BLaER1 (cell line): Measurements from ENCODE around the gene SIK3.
"Not testable (repeated sequence)": the region's sequence is repeated elsewhere in the genome, so short reads cannot be mapped to it uniquely, and the experiment has no call there.

Source experiments
- H3K27ac ChIP-seq: shearing (Covaris generic); formaldehyde crosslinking; 2 replicates; pipeline ENCODE4 v1.8.1; 2022
- H3K27me3 ChIP-seq: shearing (Covaris generic); formaldehyde crosslinking; 2 replicates; pipeline ENCODE4 v1.8.1; 2022
- H3K36me3 ChIP-seq: shearing (Covaris generic); formaldehyde crosslinking; 2 replicates; pipeline ENCODE4 v1.8.1; 2022
- H3K4me1 ChIP-seq: shearing (Covaris generic); formaldehyde crosslinking; 2 replicates; pipeline ENCODE4 v1.8.1; 2022
- H3K4me2 ChIP-seq: shearing (Covaris generic); formaldehyde crosslinking; 2 replicates; pipeline ENCODE4 v1.8.1; 2022
- H3K4me3 ChIP-seq: shearing (Covaris generic); formaldehyde crosslinking; 2 replicates; pipeline ENCODE4 v1.8.1; 2022
- H3K9ac ChIP-seq: shearing (Covaris generic); formaldehyde crosslinking; 2 replicates; pipeline ENCODE4 v1.8.1; 2022
- H3K9me3 ChIP-seq: shearing (Covaris generic); formaldehyde crosslinking; 2 replicates; pipeline ENCODE4 v1.8.1; 2022
- H4K20me1 ChIP-seq: shearing (Covaris generic); formaldehyde crosslinking; 2 replicates; pipeline ENCODE4 v1.8.1; 2022
- Cebpa-rat ChIP-seq: shearing (Covaris generic); IDR thresholded peaks from 2 replicates; pipeline ENCODE4 v1.8.1; 2022

Gene SIK3

GRCh38 chr11:117045956-117046355 is 52.3 kb downstream of the SIK3 start:
- H3K27me3 ChIP-seq, result no peaks in the 10 kb centered on the region
- no peak overlapping the region for H3K4me3 ChIP-seq
- peaks cover 14% of the 10 kb centered on the region for H3K4me1 ChIP-seq
- no peak overlapping the region for H3K4me2 ChIP-seq
- no peak overlapping the region for H3K9ac ChIP-seq
- H3K27ac ChIP-seq, result no peak overlapping the region
- H4K20me1 ChIP-seq, result peaks cover 52% of the 10 kb centered on the region
- no peaks in the 10 kb centered on the region for H3K36me3 ChIP-seq
- no peak for TF ChIP-seq Cebpa-rat
- no peaks in the 10 kb centered on the region for H3K9me3 ChIP-seq

DNA sequence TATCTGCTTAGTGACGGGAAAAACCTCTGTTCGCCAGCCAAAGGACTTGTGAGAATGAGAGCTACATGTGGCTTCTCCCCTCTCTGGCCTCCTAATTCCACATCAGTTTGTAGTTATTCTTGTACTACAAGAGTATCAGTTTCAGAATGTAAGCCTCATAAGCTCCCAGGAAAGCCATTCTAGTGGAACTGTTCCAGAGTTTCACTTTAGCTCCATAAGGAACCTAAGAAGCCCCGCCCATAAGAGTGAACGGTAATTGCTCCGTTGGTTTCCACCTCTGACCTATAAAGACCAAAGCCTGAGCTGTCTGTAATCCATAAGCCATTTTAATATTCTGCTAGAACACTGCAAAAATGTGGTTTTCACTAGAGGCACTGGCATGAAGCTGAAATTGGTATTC is 53.0 kb downstream of the SIK3 start:
- H3K27ac ChIP-seq, result no peak overlapping the region

GRCh38 chr11:117044287-117045035 is 53.8 kb downstream of the SIK3 start:
- H3K9me3 ChIP-seq, result no peaks in the 10 kb centered on the region
- H3K4me2 ChIP-seq, result peak overlapping the region; percentile 59
- H3K4me3 ChIP-seq, result no peak overlapping the region
- no peak overlapping the region for H3K9ac ChIP-seq
- H3K27me3 ChIP-seq, result no peaks in the 10 kb centered on the region
- no peaks in the 10 kb centered on the region for H3K36me3 ChIP-seq
- peaks cover 14% of the 10 kb centered on the region for H3K4me1 ChIP-seq
- no peak overlapping the region for H3K27ac ChIP-seq
- H4K20me1 ChIP-seq, result peaks cover 63% of the 10 kb centered on the region
- no peak for TF ChIP-seq Cebpa-rat

More for the DNA sequence above, 53.0 kb downstream of the SIK3 start:
- no peak for TF ChIP-seq Cebpa-rat
- no peaks in the 10 kb centered on the region for H3K9me3 ChIP-seq
- H3K36me3 ChIP-seq, result no peaks in the 10 kb centered on the region
- H3K4me2 ChIP-seq, result 0 out of 2 replicates have a peak overlapping the region, but pooled peaks have one; percentile 59
- H3K4me1 ChIP-seq, result peaks cover 14% of the 10 kb centered on the region
- peaks cover 57% of the 10 kb centered on the region for H4K20me1 ChIP-seq
- H3K27me3 ChIP-seq, result no peaks in the 10 kb centered on the region
- H3K4me3 ChIP-seq, result no peak overlapping the region
- H3K9ac ChIP-seq, result no peak overlapping the region

DNA sequence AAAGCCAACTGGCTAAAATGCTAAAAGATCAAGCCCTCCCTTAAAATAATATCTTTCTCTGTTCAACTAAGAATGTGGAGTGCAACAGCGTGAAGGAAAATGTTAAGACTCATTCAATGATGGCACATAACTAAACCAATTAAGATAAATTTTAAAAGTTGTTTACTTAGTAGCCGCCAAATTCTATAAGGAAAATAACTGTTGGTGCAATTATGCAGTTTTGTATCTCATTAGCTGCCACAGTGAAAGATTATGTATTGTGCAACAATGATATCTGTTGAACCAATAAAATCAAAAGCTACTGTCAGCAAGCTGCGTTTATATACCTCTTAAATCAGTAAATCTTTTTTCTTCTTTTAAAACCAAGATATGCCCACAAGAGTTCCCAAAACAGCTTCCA is 55.5 kb downstream of the SIK3 start:
- H3K9ac ChIP-seq, result no peak overlapping the region
- H3K27ac ChIP-seq, result no peak overlapping the region
- no peaks in the 10 kb centered on the region for H3K36me3 ChIP-seq
- H4K20me1 ChIP-seq, result peaks cover 69% of the 10 kb centered on the region
- no peak for TF ChIP-seq Cebpa-rat
- H3K9me3 ChIP-seq, result no peaks in the 10 kb centered on the region
- H3K4me3 ChIP-seq, result no peak overlapping the region
- H3K4me2 ChIP-seq, result no peak overlapping the region
- H3K27me3 ChIP-seq, result no peaks in the 10 kb centered on the region
- H3K4me1 ChIP-seq, result peaks cover 24% of the 10 kb centered on the region

DNA sequence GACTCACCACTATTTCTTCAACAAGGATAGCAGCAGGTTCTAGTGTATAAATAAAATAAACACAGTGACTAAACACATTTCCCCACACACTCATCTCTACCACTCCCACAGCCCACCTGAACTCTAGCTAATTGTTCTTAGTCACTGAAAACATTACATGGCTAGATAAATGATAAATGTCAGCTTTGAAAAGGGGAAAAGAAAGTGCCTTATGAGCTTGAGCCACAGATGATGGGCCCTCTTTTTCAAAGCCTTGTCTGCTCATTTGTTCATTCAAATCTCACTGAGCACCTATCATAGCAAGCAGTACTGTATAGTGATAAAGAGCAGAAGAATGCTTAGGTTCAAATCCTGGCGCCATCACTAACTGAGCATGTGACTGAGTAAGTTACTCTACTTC is 58.3 kb downstream of the SIK3 start:
- peaks cover 21% of the 10 kb centered on the region for H3K4me1 ChIP-seq
- peaks cover 72% of the 10 kb centered on the region for H4K20me1 ChIP-seq
- no peak overlapping the region for H3K4me3 ChIP-seq
- TF ChIP-seq Cebpa-rat, result no peak
- no peak overlapping the region for H3K4me2 ChIP-seq
- H3K9ac ChIP-seq, result no peak overlapping the region
- no peaks in the 10 kb centered on the region for H3K27me3 ChIP-seq
- no peaks in the 10 kb centered on the region for H3K36me3 ChIP-seq
- no peak overlapping the region for H3K27ac ChIP-seq
- no peaks in the 10 kb centered on the region for H3K9me3 ChIP-seq

GRCh38 chr11:117039270-117039669 is 59.0 kb downstream of the SIK3 start:
- no peaks in the 10 kb centered on the region for H3K9me3 ChIP-seq
- no peak overlapping the region for H3K9ac ChIP-seq
- H3K4me3 ChIP-seq, result no peak overlapping the region
- peaks cover 14% of the 10 kb centered on the region for H3K4me1 ChIP-seq
- peaks cover 72% of the 10 kb centered on the region for H4K20me1 ChIP-seq
- no peak for TF ChIP-seq Cebpa-rat
- no peaks in the 10 kb centered on the region for H3K36me3 ChIP-seq
- no peak overlapping the region for H3K27ac ChIP-seq
- H3K27me3 ChIP-seq, result no peaks in the 10 kb centered on the region
- H3K4me2 ChIP-seq, result no peak overlapping the region

- Histone ChIP-seq H3K4me1 (peaks cover 13% of the 10 kb centered on the region; the same call in 1 of the 2 replicates), H3K4me3 (no peak overlapping the region), H4K20me1 (peaks cover 71% of the 10 kb centered on the region), H3K27me3 (no peaks in the 10 kb centered on the region), H3K27ac (no peak overlapping the region), H3K9me3 (no peaks in the 10 kb centered on the region), H3K4me2 (peak overlapping the region; percentile 26; the same call in 1 of the 2 replicates), H3K9ac (no peak overlapping the region), H3K36me3 (no peaks in the 10 kb centered on the region)
- TF ChIP-seq Cebpa-rat, result no peak
Measured at GRCh38 chr11:117037975-117038350, 60.3 kb downstream of the SIK3 start.

DNA sequence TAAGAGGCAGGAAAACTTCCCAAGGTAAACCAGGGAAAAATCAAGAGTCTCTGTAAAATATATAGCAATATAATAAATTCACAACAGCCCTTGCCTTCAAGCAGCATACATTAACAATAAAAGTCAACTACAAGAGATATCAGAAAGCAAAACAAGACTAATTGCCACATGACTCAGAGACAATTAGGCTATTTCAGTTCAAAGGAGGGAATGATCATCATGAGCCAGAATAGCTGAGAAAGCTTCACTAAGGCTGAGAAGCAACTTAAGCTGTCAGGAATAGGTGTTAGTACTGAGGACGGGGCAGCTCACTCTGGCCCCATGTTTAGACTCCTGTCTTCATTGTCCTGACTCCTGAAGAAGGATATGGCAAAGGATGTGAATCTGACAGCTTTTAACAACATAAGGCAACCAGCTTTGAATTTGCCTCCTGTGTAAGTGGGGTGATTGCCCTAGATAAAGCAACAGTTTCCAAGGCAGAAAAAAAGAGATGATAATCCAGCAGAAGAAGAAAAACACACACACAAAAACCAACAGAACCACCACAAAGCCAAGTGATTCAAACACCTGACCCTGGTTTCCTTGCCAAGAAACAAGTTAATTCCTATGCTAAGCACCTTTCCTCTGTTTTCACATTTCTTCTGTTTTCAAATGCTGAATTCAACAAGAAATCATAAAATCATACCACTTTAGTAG is 60.8 kb downstream of the SIK3 start:
- peaks cover 13% of the 10 kb centered on the region; the same call in 1 of the 2 replicates for H3K4me1 ChIP-seq
- no peak overlapping the region for H3K4me3 ChIP-seq
- no peaks in the 10 kb centered on the region for H3K27me3 ChIP-seq
- no peak overlapping the region for H3K9ac ChIP-seq
- no peak for TF ChIP-seq Cebpa-rat
- peaks cover 68% of the 10 kb centered on the region for H4K20me1 ChIP-seq
- 0 out of 2 replicates have a peak overlapping the region, but pooled peaks have one; percentile 26 for H3K4me2 ChIP-seq
- H3K36me3 ChIP-seq, result no peaks in the 10 kb centered on the region
- no peaks in the 10 kb centered on the region for H3K9me3 ChIP-seq
- H3K27ac ChIP-seq, result no peak overlapping the region

DNA sequence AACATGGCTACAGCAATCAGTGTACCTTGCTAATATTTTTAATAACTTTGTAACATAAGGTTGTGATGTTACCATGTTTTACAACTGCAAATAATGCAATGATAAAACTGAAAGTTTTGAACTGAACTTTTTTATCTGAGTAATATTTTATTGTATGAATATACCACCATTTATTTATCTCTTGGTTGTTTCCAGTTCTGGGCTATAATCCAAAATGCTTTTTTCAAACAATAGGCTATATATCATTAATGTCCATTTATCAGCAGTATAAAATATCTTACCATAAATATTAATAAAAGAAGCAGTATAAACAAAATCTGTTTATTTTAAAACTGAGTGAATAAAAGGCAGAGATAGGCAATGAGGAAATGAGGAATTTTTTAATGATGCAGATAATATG is 63.3 kb downstream of the SIK3 start:
- Histone ChIP-seq H4K20me1 (peaks cover 57% of the 10 kb centered on the region), H3K9me3 (no peaks in the 10 kb centered on the region), H3K4me2 (no peak overlapping the region), H3K36me3 (no peaks in the 10 kb centered on the region), H3K9ac (no peak overlapping the region), H3K4me1 (peaks cover 13% of the 10 kb centered on the region; the same call in 1 of the 2 replicates), H3K27ac (no peak overlapping the region), H3K27me3 (no peaks in the 10 kb centered on the region), H3K4me3 (no peak overlapping the region)
- no peak for TF ChIP-seq Cebpa-rat

- H3K4me3 ChIP-seq, result no peak overlapping the region
- H3K4me1 ChIP-seq, result peaks cover 24% of the 10 kb centered on the region
- no peaks in the 10 kb centered on the region for H3K36me3 ChIP-seq
- H3K9ac ChIP-seq, result no peak overlapping the region
- H3K4me2 ChIP-seq, result no peak overlapping the region
- H3K9me3 ChIP-seq, result no peaks in the 10 kb centered on the region
- peaks cover 52% of the 10 kb centered on the region for H4K20me1 ChIP-seq
- no peaks in the 10 kb centered on the region for H3K27me3 ChIP-seq
- TF ChIP-seq Cebpa-rat, result no peak
- no peak overlapping the region for H3K27ac ChIP-seq
Measured at GRCh38 chr11:117026593-117027330, 71.5 kb downstream of the SIK3 start.

DNA sequence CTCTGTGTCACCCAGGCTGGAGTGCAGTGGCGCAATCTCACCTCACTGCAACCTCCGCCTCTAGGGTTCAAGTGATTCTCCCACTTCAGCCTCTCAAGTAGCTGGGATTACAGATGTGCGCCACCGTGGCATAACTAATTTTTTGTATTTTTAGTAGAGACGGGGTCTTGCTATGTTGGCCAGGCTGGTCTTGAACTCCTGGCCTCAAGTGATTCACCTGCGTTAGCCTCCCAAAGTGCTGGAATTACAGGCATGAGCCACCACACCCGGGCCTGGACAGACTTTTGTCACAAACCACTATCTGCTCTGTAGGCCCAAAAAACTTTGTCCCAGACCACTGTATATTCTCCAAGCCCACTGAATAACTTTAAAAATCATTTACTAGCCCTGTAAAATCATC is 74.5 kb downstream of the SIK3 start:
- peaks cover 46% of the 10 kb centered on the region for H4K20me1 ChIP-seq
- not testable (repeated sequence) for H3K27ac ChIP-seq, H3K36me3 ChIP-seq, H3K27me3 ChIP-seq, H3K9me3 ChIP-seq, H3K9ac ChIP-seq, H3K4me2 ChIP-seq, H3K4me3 ChIP-seq
- H3K4me1 ChIP-seq, result peaks cover 29% of the 10 kb centered on the region
